Tibial nerve (tissue), 4 donors: ENCODE results near the gene RNF111. TPM values are rescaled to one million over a fixed set of nuclear protein-coding genes. Genes with fewer than 3 reads are reported as not detected.
A peak's percentile ranks its signal among the peaks of the same experiment; 100 is the strongest.

Experiments used
- DNase-seq, 2 donors: peaks; one replicate each; pipeline ENCODE4 v3.0.0-alpha.2; 2019; ENCODE audit warnings: low spot score in 2 of 2
- H3K27ac ChIP-seq, 4 donors: fragments of 200-600 bp; sonication (generic) in 3 of 4; one replicate each; pipeline ENCODE4 v1.5.1; 2017 to 2019; ENCODE audit warnings: mild to moderate bottlenecking in 1 of 4
- H3K27me3 ChIP-seq, 2 donors: fragments of 200-600 bp; sonication (generic) in 1 of 2; one replicate each; pipeline versions ENCODE4 v1.5.1 to v1.6.0; 2017 to 2019
- H3K36me3 ChIP-seq, 3 donors: fragments of 200-600 bp; sonication (generic); one replicate each; pipeline ENCODE4 v1.5.1; 2018 to 2019
- H3K4me1 ChIP-seq, 4 donors: fragments of 200-600 bp; sonication (generic) in 3 of 4; one replicate each; pipeline ENCODE4 v1.5.1; 2017 to 2019
- H3K4me3 ChIP-seq, 4 donors: fragments of 200-600 bp; sonication (generic) in 3 of 4; one replicate each; pipeline ENCODE4 v1.5.1; 2017 to 2019; ENCODE audit warnings: mild to moderate bottlenecking in 1 of 4, moderate library complexity in 1 of 4
- H3K9me3 ChIP-seq, 4 donors: fragments of 200-600 bp; sonication (generic) in 3 of 4; one replicate each; pipeline ENCODE4 v1.5.1; 2017 to 2019
- CTCF ChIP-seq, 5 experiments: fragments of 200-600 bp in 3 of 5; fragments of 450-650 bp in 2 of 5; sonication (generic) in 3 of 5; IDR thresholded peaks; one replicate each; pipeline ENCODE4 v1.5.1; 2016 to 2019; ENCODE audit warnings: antibody characterized with exemption in 5 of 5, mild to moderate bottlenecking in 3 of 5, moderate library complexity in 2 of 5
- EP300 ChIP-seq, 2 donors: sonication (generic); formaldehyde crosslinking; IDR thresholded peaks; one replicate each; pipeline ENCODE4 v1.6.1; 2017; ENCODE audit warnings: antibody characterized with exemption in 2 of 2, mild to moderate bottlenecking in 1 of 2
- POLR2A ChIP-seq, 2 donors: fragments of 450-650 bp; IDR thresholded peaks; one replicate each; pipeline ENCODE4 v1.6.1; 2017; ENCODE audit warnings: antibody characterized with exemption in 2 of 2, mild to moderate bottlenecking in 2 of 2, moderate library complexity in 2 of 2
- WGBS, 2 donors: methylation state at CpG; one replicate each; pipeline ENCODE4 v1.1.5; 2018; 5-methylcytosine and 5-hydroxymethylcytosine counted together
- total RNA-seq, 4 donors: library from RNA; depleted of rRNA; stranded (reverse); fragments of >200 nt; gene quantifications; one replicate each; pipeline ENCODE4 v1.1.0, GENCODE V29; 2016

Gene RNF111
- total RNA-seq, 4 donors from 2014 or later: 18.8 to 30.3 (median 20.6) TPM

GRCh38 chr15:59105854-59106253, 118.4 kb downstream of the RNF111 start:
- no peak for TF ChIP-seq POLR2A (IDR thresholded peaks at IDR 0.05)
- TF ChIP-seq EP300 (IDR thresholded peaks at IDR 0.05): no peak
- TF ChIP-seq CTCF (IDR thresholded peaks at IDR 0.05): no peak
- no peaks in the 10 kb centered on the region for H3K9me3 ChIP-seq
- H3K4me1 ChIP-seq: peaks cover 0 to 13% (median 2%) of the 10 kb centered on the region in 4 donors
- H3K27ac ChIP-seq: no peak overlapping the region
- peak overlapping the region in 1 of 4 donors; percentile 72 for H3K4me3 ChIP-seq
- H3K27me3 ChIP-seq: no peaks in the 10 kb centered on the region
- 23 to 44% methylated on average over 2 of the region's 2 CpGs for WGBS, 2 donors
- H3K36me3 ChIP-seq: no peaks in the 10 kb centered on the region
- DNase-seq: no peak

- no peak overlapping the region for H3K4me3 ChIP-seq
- H3K9me3 ChIP-seq: no peaks in the 10 kb centered on the region
- TF ChIP-seq EP300 (IDR thresholded peaks at IDR 0.05) (no peak), CTCF (IDR thresholded peaks at IDR 0.05) (no peak), POLR2A (IDR thresholded peaks at IDR 0.05) (no peak)
- no peak for DNase-seq
- 91 to 94% methylated on average over 4 of the region's 4 CpGs for WGBS, 2 donors
- H3K4me1 ChIP-seq: no peaks in the 10 kb centered on the region
- no peaks in the 10 kb centered on the region for H3K36me3 ChIP-seq
- no peak overlapping the region for H3K27ac ChIP-seq
- H3K27me3 ChIP-seq: no peaks in the 10 kb centered on the region
These were observed 123.8 kb downstream of the RNF111 start for GRCh38 chr15:59111251-59111650.

- TF ChIP-seq EP300 (IDR thresholded peaks at IDR 0.05): no peak
- no peak for TF ChIP-seq CTCF (IDR thresholded peaks at IDR 0.05)
- no peak for TF ChIP-seq POLR2A (IDR thresholded peaks at IDR 0.05)
- no peaks in the 10 kb centered on the region for H3K4me1 ChIP-seq
- WGBS, 2 donors: 80 to 82% methylated on average over 2 of the region's 2 CpGs
These were observed 127.6 kb downstream of the RNF111 start for GRCh38 chr15:59115047-59115446.

GRCh38 chr15:59116141-59116540, 128.7 kb downstream of the RNF111 start:
- Histone ChIP-seq H3K4me3 (no peak overlapping the region), H3K9me3 (no peaks in the 10 kb centered on the region), H3K27ac (no peak overlapping the region), H3K27me3 (no peaks in the 10 kb centered on the region), H3K36me3 (peaks cover 0 to 9% (median 0%) of the 10 kb centered on the region in 3 donors), H3K4me1 (no peaks in the 10 kb centered on the region)
- no peak for TF ChIP-seq CTCF (IDR thresholded peaks at IDR 0.05)
- TF ChIP-seq EP300 (IDR thresholded peaks at IDR 0.05): no peak
- no peak for TF ChIP-seq POLR2A (IDR thresholded peaks at IDR 0.05)
- DNase-seq: no peak
- 88 to 97% methylated on average over 1 of the region's 1 CpG for WGBS, 2 donors

More at GRCh38 chr15:59115047-59115446, 127.6 kb downstream of the RNF111 start:
- peaks cover 0 to 9% (median 0%) of the 10 kb centered on the region in 3 donors for H3K36me3 ChIP-seq
- H3K27me3 ChIP-seq: no peaks in the 10 kb centered on the region
- no peak for DNase-seq
- H3K4me3 ChIP-seq: no peak overlapping the region
- no peaks in the 10 kb centered on the region for H3K9me3 ChIP-seq
- H3K27ac ChIP-seq: no peak overlapping the region

- H3K4me3 ChIP-seq: no peak overlapping the region
- no peak for TF ChIP-seq POLR2A (IDR thresholded peaks at IDR 0.05)
- TF ChIP-seq CTCF (IDR thresholded peaks at IDR 0.05): no peak
- TF ChIP-seq EP300 (IDR thresholded peaks at IDR 0.05): no peak
- H3K27me3 ChIP-seq: no peaks in the 10 kb centered on the region
- no peaks in the 10 kb centered on the region for H3K4me1 ChIP-seq
- DNase-seq: no peak
- 98% methylated on average over 6 of the region's 6 CpGs for WGBS, 2 donors
- H3K27ac ChIP-seq: no peak overlapping the region
- peaks cover 0 to 9% (median 0%) of the 10 kb centered on the region in 3 donors for H3K36me3 ChIP-seq
- H3K9me3 ChIP-seq: no peaks in the 10 kb centered on the region
These were observed 129.3 kb downstream of the RNF111 start for GRCh38 chr15:59116771-59117170.
